Chondrocyte (in vitro differentiated cells): ENCODE measurements around the gene GRK5. TPM values are rescaled to one million over a fixed set of nuclear protein-coding genes. Genes with fewer than 3 reads are reported as not detected.

Experiments
- DNase-seq: peaks from one replicate; pipeline ENCODE4 v3.0.0; 2021; ENCODE audit warnings: mixed read lengths, low spot score
- H3K27ac Mint-ChIP-seq: one replicate; pipeline ENCODE4 v1.8.0; 2021; ENCODE audit warnings: mild to moderate bottlenecking, moderate library complexity, mixed read lengths; ENCODE audit not compliant: unreplicated experiment
- H3K27me3 Mint-ChIP-seq: 2 replicates; pipeline ENCODE4 v1.8.0; 2021; ENCODE audit warnings: low read depth, mixed read lengths
- H3K36me3 Mint-ChIP-seq: 2 replicates; pipeline ENCODE4 v1.8.0; 2021; ENCODE audit warnings: low read depth, mixed read lengths
- H3K4me1 Mint-ChIP-seq: 2 replicates; pipeline ENCODE4 v1.8.0; 2021; ENCODE audit warnings: low read depth, mild to moderate bottlenecking, mixed read lengths
- H3K4me3 Mint-ChIP-seq: one replicate; pipeline ENCODE4 v1.8.0; 2021; ENCODE audit warnings: mild to moderate bottlenecking, moderate library complexity, mixed read lengths; ENCODE audit not compliant: unreplicated experiment
- H3K9me3 Mint-ChIP-seq: 2 replicates; pipeline ENCODE4 v1.8.0; 2021; ENCODE audit warnings: low read depth, mixed read lengths
- total RNA-seq: library from RNA; stranded (reverse); gene quantifications from 3 replicates; pipeline ENCODE4 v1.2.1, GENCODE V29; 2021
- TF ChIP-seq, protein P1 (sequence below): fragments of 200-600 bp; sonication (generic); IDR thresholded peaks from 2 replicates; pipeline ENCODE4 v1.5.0; 2021; ENCODE audit warnings: antibody characterized with exemption, mild to moderate bottlenecking, moderate library complexity

Gene GRK5
- total RNA-seq, 1 donor from 2014 or later = 16.4 TPM

DNA sequence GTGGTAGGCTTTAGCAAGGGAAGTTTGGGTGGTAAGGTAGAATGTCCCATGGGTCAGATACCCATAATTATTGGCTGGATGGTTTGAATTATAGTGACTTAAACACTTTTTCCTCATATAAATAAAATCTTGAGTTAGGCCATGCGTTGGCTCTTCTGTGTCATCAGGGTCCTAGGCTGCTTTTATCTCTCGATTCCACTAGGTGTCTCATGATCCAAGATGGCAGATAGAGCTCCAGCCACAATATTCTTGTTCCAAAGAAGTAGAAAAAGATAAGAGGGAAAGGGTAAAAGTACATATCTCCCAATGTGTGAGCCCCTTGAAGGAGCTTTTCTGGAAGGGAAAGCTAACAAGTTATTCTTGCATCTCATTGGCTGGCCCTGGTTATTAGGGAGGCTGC, 144.7 kb downstream of the GRK5 start:
- Mint-ChIP-seq H3K27ac (no peak overlapping the region), H3K4me3 (no peak overlapping the region), H3K4me1 (peaks cover 12% of the 10 kb centered on the region), H3K9me3 (peaks cover 12% of the 10 kb centered on the region), H3K36me3 (peaks cover 6% of the 10 kb centered on the region), H3K27me3 (no peaks in the 10 kb centered on the region)
- TF ChIP-seq, protein P1, sequence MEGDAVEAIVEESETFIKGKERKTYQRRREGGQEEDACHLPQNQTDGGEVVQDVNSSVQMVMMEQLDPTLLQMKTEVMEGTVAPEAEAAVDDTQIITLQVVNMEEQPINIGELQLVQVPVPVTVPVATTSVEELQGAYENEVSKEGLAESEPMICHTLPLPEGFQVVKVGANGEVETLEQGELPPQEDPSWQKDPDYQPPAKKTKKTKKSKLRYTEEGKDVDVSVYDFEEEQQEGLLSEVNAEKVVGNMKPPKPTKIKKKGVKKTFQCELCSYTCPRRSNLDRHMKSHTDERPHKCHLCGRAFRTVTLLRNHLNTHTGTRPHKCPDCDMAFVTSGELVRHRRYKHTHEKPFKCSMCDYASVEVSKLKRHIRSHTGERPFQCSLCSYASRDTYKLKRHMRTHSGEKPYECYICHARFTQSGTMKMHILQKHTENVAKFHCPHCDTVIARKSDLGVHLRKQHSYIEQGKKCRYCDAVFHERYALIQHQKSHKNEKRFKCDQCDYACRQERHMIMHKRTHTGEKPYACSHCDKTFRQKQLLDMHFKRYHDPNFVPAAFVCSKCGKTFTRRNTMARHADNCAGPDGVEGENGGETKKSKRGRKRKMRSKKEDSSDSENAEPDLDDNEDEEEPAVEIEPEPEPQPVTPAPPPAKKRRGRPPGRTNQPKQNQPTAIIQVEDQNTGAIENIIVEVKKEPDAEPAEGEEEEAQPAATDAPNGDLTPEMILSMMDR = no peak
- no peak for DNase-seq

DNA sequence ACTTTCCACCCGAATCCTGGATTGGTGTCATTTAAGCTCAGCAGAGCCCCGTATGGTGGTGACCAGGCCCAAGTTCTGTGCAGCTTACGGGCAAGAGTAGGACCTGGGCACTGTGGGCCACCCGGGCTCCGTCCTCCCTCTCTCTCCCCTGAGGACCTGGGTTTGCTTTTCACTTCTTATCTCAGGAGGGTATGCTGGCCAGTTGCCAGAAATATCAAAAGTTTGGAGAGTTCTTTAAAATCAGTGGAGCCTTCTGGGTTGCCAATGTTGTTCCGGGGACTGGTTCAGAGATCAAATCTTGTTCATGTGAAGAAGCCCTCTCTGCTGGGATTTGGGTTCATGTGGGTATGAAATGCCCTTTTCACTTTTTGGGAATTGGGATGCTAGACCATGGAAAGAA, 145.4 kb downstream of the GRK5 start:
- Mint-ChIP-seq H3K27ac (no peak overlapping the region), H3K4me1 (peaks cover 12% of the 10 kb centered on the region), H3K9me3 (peaks cover 12% of the 10 kb centered on the region), H3K27me3 (no peaks in the 10 kb centered on the region), H3K36me3 (peaks cover 4% of the 10 kb centered on the region), H3K4me3 (no peak overlapping the region)
- TF ChIP-seq, protein P1 = no peak
- DNase-seq = no peak

DNA sequence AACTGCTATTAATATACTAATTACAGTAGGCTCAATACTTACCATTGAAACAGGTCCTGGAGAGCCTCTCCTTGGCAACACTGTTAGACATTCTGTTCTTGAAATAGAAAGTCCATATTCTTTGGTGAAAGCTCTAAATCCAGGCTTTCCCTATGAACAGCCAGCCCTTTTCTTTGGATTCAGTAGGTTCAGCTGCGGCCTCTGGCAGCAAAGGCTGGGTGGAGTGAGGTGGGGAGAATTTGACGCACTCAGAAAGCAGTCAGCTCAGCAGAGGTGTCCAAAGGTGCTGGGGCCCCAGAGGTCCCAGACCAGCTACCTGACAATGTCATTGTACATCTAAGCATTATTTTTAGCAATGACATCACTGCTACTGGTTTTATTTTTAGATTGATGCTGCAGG, 146.1 kb downstream of the GRK5 start:
- Mint-ChIP-seq H3K27me3 (no peaks in the 10 kb centered on the region), H3K36me3 (peaks cover 4% of the 10 kb centered on the region), H3K4me1 (peaks cover 12% of the 10 kb centered on the region), H3K4me3 (no peak overlapping the region), H3K9me3 (peaks cover 12% of the 10 kb centered on the region), H3K27ac (no peak overlapping the region)
- DNase-seq = no peak
- TF ChIP-seq, protein P1 = no peak

DNA sequence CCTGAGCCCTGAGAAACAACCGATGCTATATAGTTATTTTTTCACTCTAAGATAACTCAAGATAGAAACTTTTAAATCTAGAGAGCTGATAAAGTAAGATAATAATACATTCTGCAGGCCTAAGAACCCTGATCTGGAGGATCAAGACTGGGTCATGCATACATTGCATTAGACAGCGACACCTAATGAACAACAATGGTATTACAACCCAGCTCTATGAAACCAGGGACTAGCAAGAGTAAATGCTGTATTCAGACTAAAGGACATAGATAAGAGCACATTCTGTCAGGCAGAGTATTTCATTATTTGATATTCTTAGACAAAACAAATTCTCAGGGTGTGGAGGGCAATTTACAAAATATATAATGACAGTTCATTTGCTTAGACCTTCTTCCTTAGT, 148.6 kb downstream of the GRK5 start:
- TF ChIP-seq, protein P1 = peak; percentile 72
- H3K36me3 Mint-ChIP-seq = peaks cover 4% of the 10 kb centered on the region
- no peak for DNase-seq
- H3K27ac Mint-ChIP-seq = no peak overlapping the region
- no peaks in the 10 kb centered on the region for H3K27me3 Mint-ChIP-seq
- H3K4me3 Mint-ChIP-seq = no peak overlapping the region
- no peaks in the 10 kb centered on the region for H3K4me1 Mint-ChIP-seq
- peaks cover 12% of the 10 kb centered on the region for H3K9me3 Mint-ChIP-seq

DNA sequence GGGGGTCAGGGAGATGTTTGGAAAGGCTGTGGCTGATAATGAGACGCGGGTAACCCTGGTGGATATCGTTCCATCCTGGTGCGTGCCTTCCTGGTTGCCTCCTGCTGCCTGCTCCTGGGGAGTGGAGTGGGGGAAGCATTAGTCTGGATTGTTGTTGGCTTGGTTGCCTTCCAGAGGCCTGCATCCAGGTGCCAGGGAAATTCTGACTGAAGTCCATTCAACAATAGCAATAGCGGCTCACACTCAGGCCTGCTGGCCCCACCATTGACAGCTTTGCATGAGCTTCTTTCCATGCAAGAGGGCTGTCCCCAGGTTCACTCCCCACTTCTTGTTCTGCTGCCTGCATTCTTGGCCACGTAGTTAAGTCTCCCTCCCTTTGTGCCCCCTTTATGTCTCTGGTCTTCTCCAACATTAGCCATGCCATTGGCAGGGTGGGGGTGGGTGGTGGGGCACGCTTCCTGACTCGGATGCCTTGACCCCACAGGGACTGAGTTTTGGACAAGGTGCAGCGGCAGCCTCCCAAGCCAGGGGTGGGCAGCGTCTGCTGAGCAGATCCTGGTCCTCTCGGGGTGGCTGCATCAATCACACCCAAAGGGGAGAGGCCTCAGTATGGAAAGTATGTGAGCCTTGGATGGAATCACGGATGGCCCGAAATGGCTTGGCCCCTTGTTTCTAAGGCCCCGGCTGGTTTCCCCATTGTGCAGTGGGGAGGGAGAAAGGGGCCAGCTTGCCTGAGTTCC, 150.2 kb downstream of the GRK5 start:
- Mint-ChIP-seq H3K4me3 (no peak overlapping the region), H3K27me3 (no peaks in the 10 kb centered on the region), H3K36me3 (peaks cover 4% of the 10 kb centered on the region), H3K27ac (no peak overlapping the region), H3K4me1 (no peaks in the 10 kb centered on the region), H3K9me3 (peaks cover 12% of the 10 kb centered on the region)
- TF ChIP-seq, protein P1 = no peak
- no peak for DNase-seq
